Bronchial epithelial cell (primary cell): ENCODE measurements around the gene SLC35F3. TPM values are rescaled to one million over a fixed set of nuclear protein-coding genes. Genes with fewer than 3 reads are reported as not detected.
A peak's percentile ranks its signal among the peaks of the same experiment; 100 is the strongest.

Source experiments
- DNase-seq: peaks from one replicate; pipeline ENCODE4 v3.0.0-alpha.2; 2010; ENCODE audit warnings: low read depth
- FAIRE-seq: peaks from 2 replicates; lab custom pipeline; 2011; peaks lifted over from hg19 to GRCh38; lab: Jason Lieb, UNC
- H3K27me3 ChIP-seq: 2 replicates; pipeline ENCODE4 v1.5.1; 2011; ENCODE audit warnings: low read length; ENCODE audit not compliant: control insufficient read depth, insufficient read depth
- H3K36me3 ChIP-seq: 2 replicates; pipeline ENCODE4 v1.5.1; 2011; ENCODE audit warnings: low read length; ENCODE audit not compliant: control insufficient read depth, insufficient read depth
- H3K4me3 ChIP-seq: 2 replicates; pipeline ENCODE4 v1.5.1; 2011; ENCODE audit warnings: mild to moderate bottlenecking, low read depth, low read length, control low read depth
- CTCF ChIP-seq: IDR thresholded peaks from 2 replicates; pipeline ENCODE4 v1.5.1; 2011; ENCODE audit warnings: mild to moderate bottlenecking, moderate library complexity, low read length, control low read depth, inconsistent platforms; ENCODE audit not compliant: insufficient read depth, severe bottlenecking
- total RNA-seq: library from RNA; depleted of rRNA; stranded (reverse); fragments of >200 nt; gene quantifications from 2 replicates; pipeline ENCODE4 v1.2.1, GENCODE V29; 2014

SLC35F3 gene
- total RNA-seq, 1 donor from 2014 or later: 0.79 TPM

GRCh38 chr1:234324821-234325220 lies 420.3 kb downstream of the SLC35F3 start:
- no peak overlapping the region for H3K4me3 ChIP-seq
- TF ChIP-seq CTCF: no peak
- H3K36me3 ChIP-seq: no peaks in the 10 kb centered on the region
- FAIRE-seq (no peak), DNase-seq (no peak)
- no peaks in the 10 kb centered on the region for H3K27me3 ChIP-seq

DNA sequence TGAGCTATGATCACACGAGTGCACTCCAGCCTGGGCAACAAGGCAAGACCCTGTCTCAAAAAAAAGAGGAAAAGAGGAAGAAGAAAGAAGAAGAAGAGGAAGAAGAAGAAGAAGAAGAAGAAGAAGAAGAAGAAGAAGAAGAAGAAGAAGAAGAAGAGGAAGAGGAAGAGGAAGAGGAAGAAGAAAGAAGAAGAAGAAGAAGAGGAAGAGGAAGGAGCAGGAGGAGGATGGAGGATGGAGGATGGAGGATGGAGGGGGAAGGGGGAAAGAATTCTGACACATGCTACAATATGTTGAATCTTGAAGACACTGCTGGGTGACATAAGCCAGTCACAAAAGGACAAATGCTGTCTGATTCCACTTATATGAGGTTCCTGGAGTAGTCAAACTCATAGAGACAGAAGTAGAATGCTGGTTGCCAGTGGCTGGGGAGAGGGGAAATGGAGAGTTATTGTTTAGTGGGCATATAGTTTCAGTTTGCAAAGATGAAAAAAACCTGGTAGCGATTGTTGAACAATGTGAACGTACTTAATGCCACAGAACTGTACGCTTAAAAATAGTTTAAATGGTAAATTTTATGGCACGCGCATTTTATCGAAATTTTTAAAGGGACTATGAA lies 421.5 kb downstream of the SLC35F3 start:
- TF ChIP-seq CTCF: no peak
- DNase-seq: no peak
- Histone ChIP-seq H3K36me3 (no peaks in the 10 kb centered on the region), H3K4me3 (no peak overlapping the region), H3K27me3 (no peaks in the 10 kb centered on the region)
- no peak for FAIRE-seq

GRCh38 chr1:234326497-234327366 lies 422.3 kb downstream of the SLC35F3 start:
- TF ChIP-seq CTCF: peak; percentile 85
- no peak for FAIRE-seq
- H3K4me3 ChIP-seq: no peak overlapping the region
- no peaks in the 10 kb centered on the region for H3K27me3 ChIP-seq
- peak; percentile 34 for DNase-seq
- no peaks in the 10 kb centered on the region for H3K36me3 ChIP-seq

DNA sequence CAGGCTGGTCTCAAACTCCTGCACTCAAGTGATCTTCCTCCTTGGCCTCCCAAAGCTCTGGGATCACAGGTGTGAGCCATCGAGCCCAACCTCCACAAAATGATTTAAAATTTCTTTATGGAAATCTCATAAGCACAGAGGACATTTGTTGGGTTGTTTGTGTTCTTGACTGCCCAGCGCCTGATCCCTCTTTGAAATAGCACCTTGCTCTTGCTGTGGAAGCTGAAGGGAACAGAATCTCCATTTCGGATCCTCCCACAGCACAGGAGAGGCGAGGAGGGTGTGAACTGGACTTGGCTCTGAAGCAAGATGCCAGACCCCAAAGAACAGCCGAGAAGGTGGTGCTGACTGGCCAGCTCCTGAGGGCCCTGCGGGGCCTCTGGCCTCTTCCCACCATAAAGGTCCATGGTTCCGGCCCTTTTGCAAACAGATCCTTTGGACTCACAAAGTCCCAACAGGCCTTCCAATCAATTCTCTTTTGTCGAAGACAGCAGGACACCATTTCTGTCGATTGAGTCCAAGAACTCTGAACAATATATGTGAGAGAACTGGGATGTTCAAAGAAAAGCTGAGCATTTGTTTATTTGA lies 423.2 kb downstream of the SLC35F3 start:
- H3K4me3 ChIP-seq: no peak overlapping the region
- no peak for DNase-seq
- H3K36me3 ChIP-seq: no peaks in the 10 kb centered on the region
- no peak for FAIRE-seq
- H3K27me3 ChIP-seq: no peaks in the 10 kb centered on the region
- TF ChIP-seq CTCF: no peak

GRCh38 chr1:234330843-234331215 lies 426.4 kb downstream of the SLC35F3 start:
- H3K27me3 ChIP-seq: no peaks in the 10 kb centered on the region
- TF ChIP-seq CTCF: no peak
- no peak for DNase-seq
- FAIRE-seq: no peak
- H3K4me3 ChIP-seq: no peak overlapping the region
- H3K36me3 ChIP-seq: no peaks in the 10 kb centered on the region
